ENCODE measurements around the gene PDE3B. TPM values are rescaled to one million over a fixed set of nuclear protein-coding genes. Genes with fewer than 3 reads are reported as not detected.

Gene PDE3B
- total and polyA plus RNA-seq, 2 of the 8 experiments (the other 6 are each of a cell fraction or from before 2014, with no cell fraction given), result 2.7 to 10.9 TPM

- Histone ChIP-seq H3K36me3 (ENCODE audit: control insufficient read depth in 2 of 4, insufficient read depth in 4 of 4, low read length in 3 of 4) (no peaks in the 10 kb centered on the region), H4K91ac (replicated peaks; ENCODE audit: insufficient read length, low read length) (no peak overlapping the region), H2BK5ac (ENCODE audit: low read depth, low read length) (no peak overlapping the region), H2BK12ac (ENCODE audit: low read depth, low read length) (no peak overlapping the region), H2BK120ac (replicated peaks; ENCODE audit: low read depth, low read length) (no peak overlapping the region), H3K4me2 (ENCODE audit: insufficient read depth in 1 of 2, low read depth in 2 of 2, low read length in 2 of 2) (no peak overlapping the region), H4K8ac (ENCODE audit: extremely low read depth, insufficient read depth, low read length) (no peak overlapping the region), H4K5ac (ENCODE audit: insufficient read length, low read depth, low read length) (no peak overlapping the region), H3K27me3 (replicated peaks in 1 of 4; ENCODE audit: control insufficient read depth in 3 of 4, extremely low read depth in 1 of 4, insufficient read depth in 3 of 4, low read length in 3 of 4) (no peaks in the 10 kb centered on the region), H4K20me1 (replicated peaks in 1 of 2; ENCODE audit: control insufficient read depth in 1 of 2, insufficient read depth in 2 of 2, low read length in 2 of 2) (no peaks in the 10 kb centered on the region), H2BK20ac (ENCODE audit: low read length) (no peak overlapping the region), H3K4ac (replicated peaks; ENCODE audit: insufficient read length, low read depth, low read length) (no peak overlapping the region), H3K23ac (ENCODE audit: insufficient read length) (no peak overlapping the region), H3K79me1 (ENCODE audit: low read depth, low read length) (no peaks in the 10 kb centered on the region), H2BK15ac (ENCODE audit: low read length) (no peak overlapping the region), H3K14ac (ENCODE audit: insufficient read length) (no peak overlapping the region), H3K18ac (ENCODE audit: extremely low read depth, low read length) (no peak overlapping the region), H3K27ac (ENCODE audit: low read depth, low read length) (no peak overlapping the region), H3K79me2 (ENCODE audit: control insufficient read depth in 1 of 2, insufficient read depth in 2 of 2, low read length in 2 of 2) (no peaks in the 10 kb centered on the region; a peak in 1 of 4 replicates), H3K4me1 (replicated peaks in 1 of 4; ENCODE audit: control insufficient read depth in 3 of 4, insufficient read depth in 4 of 4, low read length in 3 of 4) (peaks cover 0 to 3% (median 0%) of the 10 kb centered on the region in 4 experiments; a peak in 2 of 7 replicates), H3K4me3 (ENCODE audit: extremely low read depth in 1 of 4, insufficient read depth in 2 of 4, low read depth in 3 of 4, low read length in 4 of 4) (no peak overlapping the region), H2AFZ (ENCODE audit: low read length) (no peak overlapping the region), H3K9me3 (ENCODE audit: insufficient read depth in 2 of 2, low read depth in 1 of 2, low read length in 1 of 2) (no peaks in the 10 kb centered on the region), H3K23me2 (ENCODE audit: low read depth, low read length) (no peaks in the 10 kb centered on the region), H3K9ac (replicated peaks in 1 of 4; ENCODE audit: extremely low read depth in 1 of 4, low read depth in 3 of 4, low read length in 3 of 4) (no peak overlapping the region), H2AK5ac (ENCODE audit: low read depth, low read length) (no peak overlapping the region), H3K56ac (replicated peaks; ENCODE audit: insufficient read length, low read depth, low read length) (no peak overlapping the region)
- no peak for TF ChIP-seq SP1 (IDR thresholded peaks at IDR 0.05; ENCODE audit: low read depth, low read length)
- no peak for TF ChIP-seq CTBP2 (IDR thresholded peaks at IDR 0.05; ENCODE audit: borderline replicate concordance, insufficient read depth, insufficient read length, low read length)
- no peak for TF ChIP-seq MAFK (IDR thresholded peaks at IDR 0.05; ENCODE audit: low read depth, low read length)
- TF ChIP-seq MAX (IDR thresholded peaks at IDR 0.05), result no peak
- TF ChIP-seq SP4 (IDR thresholded peaks at IDR 0.05; ENCODE audit: low read length), result no peak
- CTCF ChIA-PET (ENCODE audit: partially characterized antibody), result interaction anchor here (1.0 to 1.6 kb wide), 2 partner anchors 26 to 103 kb away, joined by 4 to 5 read pairs; no protein-coding TSS in a partner anchor
- FAIRE-seq (no peak), DNase-seq (ENCODE audit: low read depth in 1 of 2, low spot score in 2 of 2) (no peak)
- 83% methylated on average over 1 of the region's 1 CpG; no CpG with 5 or more reads in 1 of the 2 experiments for WGBS, 2 experiments (ENCODE audit: extremely low coverage in 1 of 2, insufficient coverage in 1 of 2, insufficient read length in 1 of 2, insufficient replicate concordance in 2 of 2, low coverage in 1 of 2, low lambda C conversion rate in 2 of 2, missing lambda C conversion rate in 1 of 2)
- POLR2A ChIA-PET (ENCODE audit: partially characterized antibody), result interaction anchor here (1.2 kb wide), 1 partner anchor 22 kb away, joined by 3 read pairs; no protein-coding TSS in a partner anchor
Observed at GRCh38 chr11:14748090-14748489, 104.5 kb downstream of the PDE3B start.

Data from H1 (cell line).